Lower lobe of right lung (tissue), 2 donors: ENCODE data around the gene TMCO4. TPM values are rescaled to one million over a fixed set of nuclear protein-coding genes. Genes with fewer than 3 reads are reported as not detected.

ENCODE experiments used
- ATAC-seq, 2 donors: fragments of 200-7000 bp; cut with Tn5 transposase; one replicate each; pipeline ENCODE4 v1.9.1; 2020 to 2022; ENCODE audit warnings: mild to moderate bottlenecking in 2 of 2, moderate library complexity in 2 of 2
- DNase-seq: peaks from one replicate; pipeline ENCODE4 v3.0.0-alpha.2; 2020
- H3K27ac ChIP-seq: fragments of 200-600 bp; one replicate; pipeline ENCODE4 v1.8.0; 2022
- H3K27me3 ChIP-seq: fragments of 200-600 bp; one replicate; pipeline ENCODE4 v1.8.0; 2022; ENCODE audit warnings: low read depth
- H3K36me3 ChIP-seq: fragments of 200-600 bp; one replicate; pipeline ENCODE4 v1.8.0; 2022; ENCODE audit warnings: mild to moderate bottlenecking
- H3K4me1 ChIP-seq: fragments of 200-600 bp; one replicate; pipeline ENCODE4 v1.8.0; 2022
- H3K4me3 ChIP-seq: fragments of 200-600 bp; one replicate; pipeline ENCODE4 v1.8.0; 2022; ENCODE audit warnings: mild to moderate bottlenecking
- H3K9me3 ChIP-seq: fragments of 200-600 bp; one replicate; pipeline ENCODE4 v1.8.0; 2022
- intact Hi-C: fragments of 100-400 bp; cut with DNase I; formaldehyde crosslinking; loops from one replicate; pipeline ENCODE4 v1.11.0; 2022
- total RNA-seq: library from RNA; stranded (reverse); fragmentation: NEBNext Ultra II Directional; extraction: Animal tissue kit (Norgen Biotek cat#: 25700); gene quantifications from one replicate; pipeline ENCODE4 v1.2.1, GENCODE V29; 2021
- TF ChIP-seq, protein P1 (sequence below): fragments of 200-600 bp; IDR thresholded peaks from one replicate; pipeline ENCODE4 v1.8.0; 2022; ENCODE audit warnings: antibody characterized with exemption, mild to moderate bottlenecking
- donor health status: DM: no; HTN: yes; CAD: no; lungs with severe emphysema.

TMCO4 gene
- total RNA-seq, 1 donor from 2014 or later: 26.3 TPM

- Histone ChIP-seq H3K36me3 (peaks cover 9% of the 10 kb centered on the region), H3K4me1 (no peaks in the 10 kb centered on the region), H3K27ac (no peak overlapping the region), H3K9me3 (no peaks in the 10 kb centered on the region), H3K27me3 (no peaks in the 10 kb centered on the region), H3K4me3 (no peak overlapping the region)
- intact Hi-C loops: no loop called here
- no peak for DNase-seq
- TF ChIP-seq, protein P1, sequence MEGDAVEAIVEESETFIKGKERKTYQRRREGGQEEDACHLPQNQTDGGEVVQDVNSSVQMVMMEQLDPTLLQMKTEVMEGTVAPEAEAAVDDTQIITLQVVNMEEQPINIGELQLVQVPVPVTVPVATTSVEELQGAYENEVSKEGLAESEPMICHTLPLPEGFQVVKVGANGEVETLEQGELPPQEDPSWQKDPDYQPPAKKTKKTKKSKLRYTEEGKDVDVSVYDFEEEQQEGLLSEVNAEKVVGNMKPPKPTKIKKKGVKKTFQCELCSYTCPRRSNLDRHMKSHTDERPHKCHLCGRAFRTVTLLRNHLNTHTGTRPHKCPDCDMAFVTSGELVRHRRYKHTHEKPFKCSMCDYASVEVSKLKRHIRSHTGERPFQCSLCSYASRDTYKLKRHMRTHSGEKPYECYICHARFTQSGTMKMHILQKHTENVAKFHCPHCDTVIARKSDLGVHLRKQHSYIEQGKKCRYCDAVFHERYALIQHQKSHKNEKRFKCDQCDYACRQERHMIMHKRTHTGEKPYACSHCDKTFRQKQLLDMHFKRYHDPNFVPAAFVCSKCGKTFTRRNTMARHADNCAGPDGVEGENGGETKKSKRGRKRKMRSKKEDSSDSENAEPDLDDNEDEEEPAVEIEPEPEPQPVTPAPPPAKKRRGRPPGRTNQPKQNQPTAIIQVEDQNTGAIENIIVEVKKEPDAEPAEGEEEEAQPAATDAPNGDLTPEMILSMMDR: no peak
- ATAC-seq: no peak
Measured at GRCh38 chr1:19759740-19760089, 40.0 kb downstream of the TMCO4 start.

DNA sequence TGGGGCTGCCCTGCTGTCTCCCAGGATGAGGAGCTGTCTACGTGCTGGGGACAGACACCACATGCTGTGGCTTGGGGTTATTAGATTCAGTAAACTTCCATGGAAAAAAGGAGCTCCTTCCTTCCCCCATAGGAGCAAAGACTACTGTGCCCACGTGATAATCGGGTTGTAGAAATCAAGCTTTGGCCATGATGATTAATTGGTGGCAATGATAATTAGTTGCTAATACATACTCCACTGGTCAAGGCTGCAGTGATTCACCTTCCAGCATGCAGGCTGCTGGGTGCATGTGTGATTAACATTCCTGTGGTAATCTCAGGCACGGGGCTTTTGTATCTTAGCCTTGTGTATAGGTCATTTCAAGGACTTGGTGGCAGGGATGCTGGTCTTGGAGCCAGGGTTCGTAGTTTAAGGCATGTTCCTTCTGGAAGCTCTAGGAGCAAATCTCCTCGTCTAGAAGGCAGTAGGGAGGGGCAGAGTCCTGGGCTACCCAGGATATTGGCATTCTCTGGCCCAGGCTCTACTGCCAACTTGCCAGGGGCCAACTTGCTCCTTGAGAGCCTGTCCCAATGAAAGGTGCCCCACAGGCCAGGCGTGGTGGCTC, 41.4 kb downstream of the TMCO4 start:
- Histone ChIP-seq H3K9me3 (no peaks in the 10 kb centered on the region), H3K36me3 (peaks cover 23% of the 10 kb centered on the region), H3K4me1 (no peaks in the 10 kb centered on the region), H3K27me3 (no peaks in the 10 kb centered on the region), H3K27ac (no peak overlapping the region), H3K4me3 (no peak overlapping the region)
- no peak for ATAC-seq
- TF ChIP-seq, protein P1: no peak
- intact Hi-C loops: no loop called here
- no peak for DNase-seq

GRCh38 chr1:19757641-19758040, 42.1 kb downstream of the TMCO4 start:
- Histone ChIP-seq H3K36me3 (peaks cover 26% of the 10 kb centered on the region), H3K4me3 (no peak overlapping the region), H3K27me3 (no peaks in the 10 kb centered on the region), H3K9me3 (no peaks in the 10 kb centered on the region), H3K4me1 (no peaks in the 10 kb centered on the region), H3K27ac (no peak overlapping the region)
- ATAC-seq (no peak), DNase-seq (no peak)
- intact Hi-C loops: no loop called here
- TF ChIP-seq, protein P1: no peak

DNA sequence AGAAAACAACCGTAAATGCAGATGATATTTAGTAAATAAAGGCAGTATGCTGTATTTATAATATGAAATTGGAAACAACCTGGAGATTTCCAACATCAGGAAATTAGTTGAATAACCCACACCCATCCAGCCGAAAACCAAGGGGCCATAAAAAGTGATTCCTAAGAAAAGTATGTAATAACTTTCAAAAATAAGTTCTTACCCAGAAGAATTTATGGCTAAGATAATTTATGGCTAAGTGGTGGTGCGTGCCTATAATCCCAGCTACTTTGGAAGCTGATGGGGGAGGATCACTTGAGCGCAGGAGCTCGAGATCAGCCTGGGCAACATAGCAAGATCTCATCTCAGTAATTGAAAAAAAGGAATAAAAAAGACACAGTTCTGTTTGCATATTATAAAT, 43.2 kb downstream of the TMCO4 start:
- H3K36me3 ChIP-seq: peaks cover 26% of the 10 kb centered on the region
- no peak overlapping the region for H3K27ac ChIP-seq
- no peak for DNase-seq
- no peak overlapping the region for H3K4me3 ChIP-seq
- ATAC-seq: no peak
- no peaks in the 10 kb centered on the region for H3K4me1 ChIP-seq
- H3K27me3 ChIP-seq: no peaks in the 10 kb centered on the region
- H3K9me3 ChIP-seq: no peaks in the 10 kb centered on the region
- intact Hi-C loops: no loop called here
- TF ChIP-seq, protein P1: no peak

GRCh38 chr1:19754482-19754881, 45.2 kb downstream of the TMCO4 start:
- Histone ChIP-seq H3K27me3 (no peaks in the 10 kb centered on the region), H3K36me3 (peaks cover 46% of the 10 kb centered on the region), H3K9me3 (no peaks in the 10 kb centered on the region), H3K27ac (no peak overlapping the region), H3K4me3 (no peak overlapping the region), H3K4me1 (no peaks in the 10 kb centered on the region)
- intact Hi-C loops: no loop called here
- DNase-seq (no peak), ATAC-seq (no peak)
- TF ChIP-seq, protein P1: no peak
